IPS-18a (cell line): ENCODE results near the gene KLHL13.
"Not testable (repeated sequence)": the region's sequence is repeated elsewhere in the genome, so short reads cannot be mapped to it uniquely, and the experiment has no call there.

Experiments
- H3K27ac ChIP-seq: one replicate; pipeline ENCODE4 v1.5.1; 2013; ENCODE audit warnings: low read length
- H3K27me3 ChIP-seq: one replicate; pipeline ENCODE4 v1.6.1; 2013; ENCODE audit warnings: mild to moderate bottlenecking, low read length; ENCODE audit not compliant: control insufficient read depth, insufficient read depth
- H3K36me3 ChIP-seq: one replicate; pipeline ENCODE4 v1.6.1; 2013; ENCODE audit warnings: low read depth, low read length; ENCODE audit not compliant: control insufficient read depth
- H3K4me1 ChIP-seq: one replicate; pipeline ENCODE4 v1.6.1; 2013; ENCODE audit warnings: low read depth, low read length; ENCODE audit not compliant: control insufficient read depth
- H3K4me3 ChIP-seq: one replicate; pipeline ENCODE4 v1.5.1; 2013; ENCODE audit warnings: low read length
- H3K9ac ChIP-seq: one replicate; pipeline ENCODE4 v1.6.1; 2013; ENCODE audit warnings: mild to moderate bottlenecking, low read length, moderate library complexity
- H3K9me3 ChIP-seq: one replicate; pipeline ENCODE4 v1.6.1; 2013; ENCODE audit warnings: low read depth, low read length; ENCODE audit not compliant: control insufficient read depth

Gene KLHL13

DNA sequence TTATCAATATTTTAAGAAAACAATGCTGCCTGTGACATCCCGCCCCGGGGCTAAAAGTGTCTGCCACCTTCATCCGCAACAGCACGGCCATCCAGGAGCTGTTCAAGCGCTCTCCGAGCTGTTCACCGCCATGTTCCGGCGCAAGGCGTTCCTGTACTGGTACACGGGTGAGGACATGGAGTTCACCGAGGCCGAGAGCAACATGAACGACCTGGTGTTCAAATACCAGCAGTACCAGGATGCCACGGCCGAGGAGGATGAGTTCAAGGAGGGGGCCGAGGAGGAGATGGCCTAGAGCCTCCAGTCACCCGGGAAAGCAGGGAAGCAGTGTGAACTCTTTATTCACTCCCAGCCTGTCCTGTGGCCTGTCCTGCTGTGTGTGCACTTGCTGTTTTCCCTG, 12.1 kb upstream of the KLHL13 start:
- Histone ChIP-seq H3K4me3 (no peak overlapping the region), H3K9ac (no peak overlapping the region), H3K27me3 (no peaks in the 10 kb centered on the region), H3K36me3 (no peaks in the 10 kb centered on the region), H3K27ac (no peak overlapping the region), H3K9me3 (peaks cover 4% of the 10 kb centered on the region), H3K4me1 (no peaks in the 10 kb centered on the region)

DNA sequence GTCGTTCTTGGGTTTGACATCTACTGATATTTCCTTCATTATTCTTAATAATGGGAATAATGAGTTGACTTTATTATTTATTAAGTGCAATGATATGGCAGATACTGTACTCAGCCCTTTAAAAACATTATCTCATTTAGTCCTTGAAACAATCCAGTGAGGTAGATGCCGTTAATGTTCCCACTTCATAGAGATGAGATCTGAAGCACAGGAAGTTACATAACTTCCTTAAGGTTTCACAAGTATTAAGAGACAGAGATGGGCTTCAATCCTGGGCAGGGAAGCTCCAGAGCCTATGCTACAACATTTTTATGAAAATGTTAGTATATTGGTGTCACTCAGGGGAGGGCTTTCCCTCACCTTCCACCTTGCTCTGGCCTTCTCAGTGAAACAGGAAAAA, 9.7 kb upstream of the KLHL13 start:
- peaks cover 7% of the 10 kb centered on the region for H3K9me3 ChIP-seq
- H3K27ac ChIP-seq = no peak overlapping the region
- no peaks in the 10 kb centered on the region for H3K27me3 ChIP-seq
- no peaks in the 10 kb centered on the region for H3K4me1 ChIP-seq
- H3K36me3 ChIP-seq = no peaks in the 10 kb centered on the region
- H3K4me3 ChIP-seq = no peak overlapping the region
- no peak overlapping the region for H3K9ac ChIP-seq

DNA sequence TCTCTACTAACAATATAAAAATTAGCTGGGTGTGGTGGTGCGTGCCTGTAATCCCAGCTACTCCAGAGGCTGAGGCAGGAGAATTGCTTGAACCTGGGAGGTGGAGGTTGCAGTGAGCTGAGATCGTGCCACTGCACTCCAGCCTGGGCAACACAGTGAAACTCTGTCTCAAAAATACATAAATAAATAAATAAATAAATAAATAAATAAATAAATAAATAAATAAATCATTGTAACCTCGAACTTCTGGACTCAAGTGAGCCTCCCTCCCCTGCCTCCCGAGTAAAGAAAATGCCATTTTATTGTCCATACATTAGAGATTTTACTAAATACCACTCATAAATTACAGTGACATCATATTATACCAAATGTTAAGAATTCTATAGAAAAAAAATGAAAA, 7.6 kb upstream of the KLHL13 start:
- not testable (repeated sequence) for H3K36me3 ChIP-seq, H3K9ac ChIP-seq, H3K4me1 ChIP-seq, H3K27ac ChIP-seq, H3K9me3 ChIP-seq, H3K4me3 ChIP-seq, H3K27me3 ChIP-seq

DNA sequence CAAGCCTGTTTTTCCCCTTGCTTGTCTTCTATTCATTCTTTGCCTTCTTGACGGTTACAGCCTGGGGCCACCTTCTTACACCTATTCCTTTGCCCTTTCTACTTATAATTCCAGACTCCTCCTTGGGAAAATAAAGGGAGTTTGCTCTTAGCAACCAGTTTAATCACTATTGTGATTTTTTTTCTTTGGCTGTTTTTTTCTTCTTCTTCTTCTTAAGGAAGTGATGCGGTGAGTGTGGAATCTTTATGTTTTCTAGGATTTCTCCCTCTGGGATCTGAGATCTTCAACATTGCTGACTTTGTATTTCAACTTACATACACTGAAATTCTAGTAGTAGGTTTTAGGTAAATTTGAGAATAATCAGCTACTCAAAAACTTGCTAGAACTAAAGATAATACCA, 1.1 kb upstream of the KLHL13 start:
- H3K27ac ChIP-seq = no peak overlapping the region
- no peak overlapping the region for H3K4me3 ChIP-seq
- H3K36me3 ChIP-seq = no peaks in the 10 kb centered on the region
- peaks cover 19% of the 10 kb centered on the region for H3K9me3 ChIP-seq
- H3K4me1 ChIP-seq = no peaks in the 10 kb centered on the region
- peaks cover 10% of the 10 kb centered on the region for H3K27me3 ChIP-seq
- no peak overlapping the region for H3K9ac ChIP-seq

DNA sequence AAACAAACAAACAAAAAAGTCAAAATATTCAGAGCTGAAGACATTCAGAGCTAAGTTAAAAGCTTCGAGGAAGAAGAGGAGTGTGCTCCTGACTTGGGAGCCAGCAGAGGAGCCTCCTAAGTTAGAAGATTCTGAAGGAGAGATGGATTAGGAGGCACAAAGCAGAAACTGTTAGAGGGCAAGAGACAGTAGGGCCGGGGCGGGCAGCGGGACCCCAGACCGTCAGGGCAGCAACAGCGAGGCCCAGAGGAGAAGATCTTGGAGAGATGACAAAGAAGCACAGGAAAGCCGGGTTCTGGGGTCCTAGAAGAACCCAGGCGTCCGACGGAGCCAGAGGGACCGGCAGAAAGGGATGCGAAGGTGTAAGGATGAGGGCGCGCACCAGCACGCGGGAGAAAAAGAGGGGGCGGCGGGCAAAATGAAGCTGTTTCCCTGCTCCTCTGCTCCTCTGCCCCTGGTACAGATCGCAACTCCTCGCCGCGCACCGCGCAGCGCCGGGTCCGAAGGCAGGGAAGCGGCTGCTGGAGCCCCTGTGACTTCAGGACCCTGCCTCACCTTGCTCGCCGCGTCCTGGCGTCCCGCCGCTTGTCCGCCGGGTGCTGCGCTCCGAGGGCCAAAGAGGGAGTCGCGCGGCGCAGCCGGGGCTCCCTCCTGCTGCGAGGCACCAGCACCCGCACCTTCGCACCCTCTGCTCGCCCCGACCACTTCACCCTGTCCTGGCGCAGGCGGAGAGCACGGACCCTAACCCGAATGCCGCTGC, 477 bp downstream of the KLHL13 start:
- H3K36me3 ChIP-seq = no peaks in the 10 kb centered on the region
- H3K9ac ChIP-seq = peak overlapping the region; percentile 36
- no peaks in the 10 kb centered on the region for H3K4me1 ChIP-seq
- no peak overlapping the region for H3K27ac ChIP-seq
- peaks cover 18% of the 10 kb centered on the region for H3K9me3 ChIP-seq
- peak overlapping the region; percentile 68 for H3K4me3 ChIP-seq
- H3K27me3 ChIP-seq = peaks cover 10% of the 10 kb centered on the region

DNA sequence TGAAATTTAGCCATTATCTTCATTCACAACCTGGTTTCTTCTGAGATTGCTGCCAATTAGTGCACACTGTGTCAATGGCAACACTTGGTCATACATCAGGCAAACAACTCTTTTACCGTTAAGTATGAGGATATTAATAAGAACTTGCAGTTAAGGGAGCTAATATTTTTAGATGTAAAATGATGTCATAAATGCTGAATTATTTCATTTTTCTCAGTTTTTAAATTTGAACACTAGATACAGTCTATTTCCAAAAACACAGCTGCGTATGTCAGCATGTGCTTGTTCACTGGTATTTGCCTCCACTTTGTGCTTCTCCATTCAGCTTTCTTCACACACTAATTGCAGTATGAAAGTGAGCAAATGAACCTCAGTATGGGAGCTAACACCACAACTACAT, 1.6 kb downstream of the KLHL13 start:
- H3K36me3 ChIP-seq = no peaks in the 10 kb centered on the region
- H3K4me1 ChIP-seq = no peaks in the 10 kb centered on the region
- H3K9ac ChIP-seq = no peak overlapping the region
- H3K27ac ChIP-seq = no peak overlapping the region
- H3K9me3 ChIP-seq = peaks cover 18% of the 10 kb centered on the region
- peaks cover 10% of the 10 kb centered on the region for H3K27me3 ChIP-seq
- no peak overlapping the region for H3K4me3 ChIP-seq

DNA sequence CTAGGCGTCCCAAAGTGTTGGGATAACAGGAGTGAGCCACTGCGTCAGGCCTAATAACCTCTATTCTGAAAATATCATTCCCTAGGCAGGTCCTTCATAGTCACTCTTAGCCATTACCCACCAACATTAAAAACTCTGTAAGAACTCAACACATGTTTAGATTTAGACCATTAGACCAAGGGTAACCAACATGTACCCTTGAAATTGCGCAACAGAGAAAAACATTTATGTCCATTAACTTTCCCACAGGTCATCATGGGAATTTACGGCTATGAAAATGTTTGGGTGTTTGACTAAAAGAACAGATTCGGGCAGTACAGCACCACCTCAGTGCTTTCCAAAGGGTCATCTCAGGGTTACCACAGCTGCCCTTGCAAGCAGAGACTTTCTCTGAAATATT, 7.5 kb downstream of the KLHL13 start:
- Histone ChIP-seq H3K27ac (no peak overlapping the region), H3K9ac (no peak overlapping the region), H3K27me3 (no peaks in the 10 kb centered on the region), H3K4me3 (no peak overlapping the region), H3K4me1 (no peaks in the 10 kb centered on the region), H3K9me3 (peaks cover 18% of the 10 kb centered on the region), H3K36me3 (no peaks in the 10 kb centered on the region)

DNA sequence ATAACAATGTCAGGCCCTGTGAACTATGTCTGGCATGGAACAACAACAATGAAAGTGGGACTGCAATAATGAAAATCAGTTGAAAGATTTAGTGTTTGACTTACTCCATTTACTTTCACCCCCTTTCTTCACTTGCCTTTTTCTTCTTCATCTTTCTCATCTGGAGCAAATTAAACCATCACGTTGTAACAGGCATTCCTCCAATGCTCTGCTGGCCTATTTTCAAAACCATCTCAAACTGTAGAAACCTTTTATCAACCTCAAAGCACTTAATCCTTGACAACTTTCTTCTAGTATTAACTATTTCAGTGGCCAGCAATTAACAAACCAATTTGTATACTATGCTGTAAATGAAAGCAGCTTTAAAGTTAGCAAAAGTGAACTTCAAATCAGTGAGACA, 8.3 kb downstream of the KLHL13 start:
- Histone ChIP-seq H3K27me3 (no peaks in the 10 kb centered on the region), H3K9me3 (peaks cover 16% of the 10 kb centered on the region), H3K27ac (no peak overlapping the region), H3K4me1 (no peaks in the 10 kb centered on the region), H3K36me3 (no peaks in the 10 kb centered on the region), H3K4me3 (no peak overlapping the region), H3K9ac (no peak overlapping the region)

DNA sequence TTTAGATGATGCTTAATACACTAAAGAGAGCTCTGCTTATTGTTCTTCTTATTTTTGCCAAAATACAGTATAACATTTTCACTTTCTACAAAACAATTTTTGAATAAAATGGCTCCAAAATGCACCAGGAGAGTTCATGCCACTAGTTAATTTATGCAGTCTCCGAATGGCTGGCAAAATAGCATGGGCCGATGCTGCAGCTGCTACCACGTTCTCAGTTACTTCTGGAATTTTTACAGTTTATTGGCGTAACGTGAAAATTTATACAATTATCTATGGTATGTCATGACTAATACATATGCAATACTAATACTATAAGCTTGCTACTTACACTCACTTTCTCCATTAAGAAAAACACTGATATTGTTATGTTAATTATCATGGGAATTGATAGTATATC, 16.5 kb downstream of the KLHL13 start:
- Histone ChIP-seq H3K4me3 (no peak overlapping the region), H3K27ac (no peak overlapping the region), H3K9me3 (peaks cover 9% of the 10 kb centered on the region), H3K27me3 (no peaks in the 10 kb centered on the region), H3K9ac (no peak overlapping the region), H3K4me1 (no peaks in the 10 kb centered on the region), H3K36me3 (no peaks in the 10 kb centered on the region)

DNA sequence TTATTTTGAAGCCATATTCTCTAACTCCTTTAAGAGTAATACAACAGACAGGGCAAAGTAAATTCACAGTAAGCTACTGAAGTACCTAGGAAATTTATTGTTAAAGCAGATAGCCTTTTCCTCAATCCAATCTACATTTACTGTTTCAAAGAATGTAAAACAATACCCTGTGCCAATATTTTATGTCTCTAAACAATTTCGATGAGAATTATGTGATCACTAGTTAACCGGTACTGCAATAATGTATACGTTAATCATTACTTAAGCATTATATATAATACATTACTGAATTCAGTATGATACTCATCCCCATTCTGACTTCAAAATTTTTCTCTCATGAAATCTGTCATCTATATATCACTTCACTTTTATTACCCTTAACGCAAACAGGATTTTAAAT, 28.5 kb downstream of the KLHL13 start:
- H3K27me3 ChIP-seq = no peaks in the 10 kb centered on the region
- no peaks in the 10 kb centered on the region for H3K4me1 ChIP-seq
- H3K27ac ChIP-seq = no peak overlapping the region
- H3K9ac ChIP-seq = no peak overlapping the region
- no peaks in the 10 kb centered on the region for H3K36me3 ChIP-seq
- H3K4me3 ChIP-seq = no peak overlapping the region
- peaks cover 18% of the 10 kb centered on the region for H3K9me3 ChIP-seq

DNA sequence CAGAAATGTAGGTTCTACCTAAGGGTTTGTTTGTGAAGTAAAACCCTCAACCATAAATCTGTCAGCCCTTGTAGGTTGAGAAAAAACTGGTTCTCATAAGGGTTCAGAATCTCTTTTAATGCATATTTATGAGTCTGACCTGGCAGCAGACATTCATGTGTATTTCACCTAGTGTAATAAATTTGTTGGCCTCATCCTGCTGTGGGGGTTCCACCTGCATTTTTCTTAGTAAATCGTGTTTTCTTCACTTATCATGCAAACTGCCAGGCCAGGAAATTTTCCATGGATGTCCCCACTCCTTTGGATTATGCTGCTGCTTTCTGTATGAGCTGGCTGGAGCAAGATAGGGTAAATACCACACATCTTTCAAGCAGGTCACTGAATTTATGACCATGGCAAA, 42.4 kb downstream of the KLHL13 start:
- no peak overlapping the region for H3K27ac ChIP-seq

DNA sequence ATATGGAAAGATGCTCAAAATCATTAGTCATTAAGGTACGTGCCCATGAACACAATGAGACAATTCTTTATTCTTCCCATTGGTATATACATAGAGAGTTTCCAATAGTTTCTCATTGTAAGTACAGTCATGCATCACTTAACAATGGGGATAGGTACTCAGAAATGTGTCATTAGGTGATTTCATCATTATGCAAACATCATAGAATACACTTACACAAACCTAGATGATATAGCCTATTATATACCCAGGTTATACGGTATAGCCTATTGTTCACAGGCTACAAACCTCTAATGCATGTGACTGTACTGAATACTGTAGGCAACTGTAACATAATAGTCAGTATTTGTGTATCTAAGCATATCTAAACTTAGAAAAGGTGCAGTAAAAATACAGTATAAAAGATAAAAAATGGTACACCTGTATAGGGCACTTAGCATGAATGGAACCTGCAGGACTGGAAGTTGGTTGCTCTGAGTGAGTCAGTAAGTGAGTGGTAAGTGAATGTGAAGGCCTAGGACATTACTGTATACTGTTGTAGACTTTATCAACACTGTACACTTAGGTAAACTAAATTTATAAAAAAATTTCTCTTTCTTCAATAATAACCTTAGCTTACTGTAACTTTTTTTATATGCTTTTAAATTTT, 49.6 kb downstream of the KLHL13 start:
- Histone ChIP-seq H3K27me3 (no peaks in the 10 kb centered on the region), H3K27ac (no peak overlapping the region), H3K36me3 (no peaks in the 10 kb centered on the region), H3K9ac (no peak overlapping the region), H3K9me3 (peaks cover 16% of the 10 kb centered on the region), H3K4me1 (peaks cover 6% of the 10 kb centered on the region), H3K4me3 (no peak overlapping the region)

More for the DNA sequence above, 42.4 kb downstream of the KLHL13 start:
- peaks cover 13% of the 10 kb centered on the region for H3K9me3 ChIP-seq
- no peaks in the 10 kb centered on the region for H3K4me1 ChIP-seq
- H3K4me3 ChIP-seq = no peak overlapping the region
- no peak overlapping the region for H3K9ac ChIP-seq
- no peaks in the 10 kb centered on the region for H3K27me3 ChIP-seq
- no peaks in the 10 kb centered on the region for H3K36me3 ChIP-seq
